ENCODE results near the gene IP6K1.

Gene IP6K1

DNA sequence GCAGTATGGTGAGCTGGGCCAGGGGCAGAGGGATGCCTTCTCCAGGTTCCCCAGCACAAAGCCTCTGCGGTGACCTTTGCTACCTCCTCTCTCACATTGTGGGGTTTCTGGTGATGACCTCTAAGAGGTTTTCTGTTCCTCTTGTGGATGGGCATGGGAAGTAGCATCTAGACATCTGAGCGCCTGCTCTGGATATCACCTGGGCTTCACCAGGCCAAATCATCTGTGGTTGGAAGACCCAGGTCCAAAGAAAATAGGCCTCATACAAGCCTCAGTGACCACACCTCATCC lies 105.2 kb downstream of the IP6K1 start:
- Histone ChIP-seq H3K27me3 (ENCODE audit: control insufficient read depth, insufficient read depth, low read length, poor library complexity, severe bottlenecking) (peaks cover under 1% of the 10 kb centered on the region), H3K36me3 (ENCODE audit: control insufficient read depth, insufficient read depth, low read length) (peaks cover 40% of the 10 kb centered on the region), H3K4me1 (ENCODE audit: control insufficient read depth, insufficient read depth, low read length) (no peaks in the 10 kb centered on the region), H3K9me3 (ENCODE audit: control insufficient read depth, low read length) (no peaks in the 10 kb centered on the region), H3K27ac (ENCODE audit: insufficient read depth, low read depth, low read length, poor library complexity, severe bottlenecking) (no peak overlapping the region), H3K4me3 (ENCODE audit: insufficient read depth, low read depth, low read length) (no peak overlapping the region)
- 97% methylated on average over 2 of the region's 2 CpGs for WGBS, 2 experiments

DNA sequence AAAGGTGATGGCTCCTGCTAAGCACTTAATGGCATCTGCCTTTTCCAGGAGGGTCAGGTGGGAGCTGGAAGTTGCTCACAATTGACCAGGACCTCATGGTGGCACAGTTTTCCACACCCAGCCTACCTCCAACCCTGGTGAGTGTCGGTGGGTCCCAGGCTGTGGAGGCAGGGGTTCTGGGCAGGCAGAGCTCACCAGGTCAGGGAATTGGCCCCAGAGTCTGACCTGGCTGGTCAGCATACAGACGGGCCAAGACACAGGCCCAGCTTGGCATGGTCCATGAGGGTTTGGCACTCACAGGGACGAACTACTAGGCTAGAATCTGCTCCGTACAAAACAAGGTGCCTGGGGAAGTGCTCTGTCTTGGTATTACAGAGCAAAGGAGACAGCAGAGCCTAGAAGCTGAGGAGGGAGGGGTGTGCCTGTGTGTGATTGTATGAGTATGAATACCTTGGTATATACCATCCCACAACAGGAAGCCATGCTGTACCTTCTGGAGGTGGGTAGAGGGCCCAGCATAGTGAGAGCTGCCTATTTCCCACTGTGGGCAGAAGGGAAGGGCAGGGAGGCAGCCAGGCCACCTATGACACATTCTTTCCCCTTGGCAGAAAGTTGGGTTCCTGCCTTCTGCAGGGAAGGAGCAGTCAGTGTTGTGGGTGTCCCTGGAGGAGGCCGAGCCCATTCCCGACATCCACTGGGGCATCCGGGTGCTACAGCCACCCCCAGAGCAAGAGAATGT lies 105.7 kb downstream of the IP6K1 start:
- Histone ChIP-seq H3K27me3 (ENCODE audit: control insufficient read depth, insufficient read depth, low read length, poor library complexity, severe bottlenecking) (no peaks in the 10 kb centered on the region), H3K4me3 (ENCODE audit: insufficient read depth, low read depth, low read length) (no peak overlapping the region), H3K36me3 (ENCODE audit: control insufficient read depth, insufficient read depth, low read length) (peaks cover 44% of the 10 kb centered on the region), H3K9me3 (ENCODE audit: control insufficient read depth, low read length) (no peaks in the 10 kb centered on the region), H3K27ac (ENCODE audit: insufficient read depth, low read depth, low read length, poor library complexity, severe bottlenecking) (no peak overlapping the region), H3K4me1 (ENCODE audit: control insufficient read depth, insufficient read depth, low read length) (no peaks in the 10 kb centered on the region)
- 94 to 95% methylated on average over 7 of the region's 7 CpGs for WGBS, 2 experiments

DNA sequence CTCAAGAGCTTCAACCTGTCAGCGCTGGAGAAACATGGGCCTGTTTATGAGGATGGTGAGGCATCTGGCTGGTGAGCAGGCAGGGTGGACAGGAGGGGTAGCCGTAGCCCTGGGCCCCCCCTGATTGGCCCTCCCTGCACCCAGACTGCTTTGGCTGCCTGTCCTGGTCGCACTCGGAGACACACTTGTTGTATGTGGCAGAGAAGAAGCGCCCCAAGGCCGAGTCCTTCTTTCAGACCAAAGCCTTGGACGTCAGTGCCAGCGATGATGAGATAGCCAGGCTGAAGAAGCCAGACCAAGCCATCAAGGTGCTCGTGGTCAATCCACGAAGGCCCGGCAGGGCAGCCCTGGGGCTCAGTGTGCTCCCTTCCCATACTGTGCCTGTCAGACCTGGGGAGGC lies 110.4 kb downstream of the IP6K1 start:
- H3K36me3 ChIP-seq (ENCODE audit: control insufficient read depth, insufficient read depth, low read length), result peaks cover 31% of the 10 kb centered on the region
- WGBS, 2 experiments, result 94 to 95% methylated on average over 11 of the region's 11 CpGs
- no peak overlapping the region for H3K4me3 ChIP-seq (ENCODE audit: insufficient read depth, low read depth, low read length)
- no peak overlapping the region for H3K27ac ChIP-seq (ENCODE audit: insufficient read depth, low read depth, low read length, poor library complexity, severe bottlenecking)
- H3K27me3 ChIP-seq (ENCODE audit: control insufficient read depth, insufficient read depth, low read length, poor library complexity, severe bottlenecking), result no peaks in the 10 kb centered on the region
- no peaks in the 10 kb centered on the region for H3K9me3 ChIP-seq (ENCODE audit: control insufficient read depth, low read length)
- peaks cover 12% of the 10 kb centered on the region for H3K4me1 ChIP-seq (ENCODE audit: control insufficient read depth, insufficient read depth, low read length)

GRCh38 chr3:49674497-49674983 lies 111.8 kb downstream of the IP6K1 start:
- Histone ChIP-seq H3K4me1 (ENCODE audit: control insufficient read depth, insufficient read depth, low read length) (peaks cover 12% of the 10 kb centered on the region), H3K9me3 (ENCODE audit: control insufficient read depth, low read length) (no peaks in the 10 kb centered on the region), H3K27me3 (ENCODE audit: control insufficient read depth, insufficient read depth, low read length, poor library complexity, severe bottlenecking) (no peaks in the 10 kb centered on the region), H3K4me3 (ENCODE audit: insufficient read depth, low read depth, low read length) (peak overlapping the region; percentile 81), H3K27ac (ENCODE audit: insufficient read depth, low read depth, low read length, poor library complexity, severe bottlenecking) (no peak overlapping the region), H3K36me3 (ENCODE audit: control insufficient read depth, insufficient read depth, low read length) (peaks cover 26% of the 10 kb centered on the region)
- 4 to 5% methylated on average over 34 of the region's 34 CpGs for WGBS, 2 experiments
